HepG2 (cell line): ENCODE results near the gene CEBPG. TPM values are rescaled to one million over a fixed set of nuclear protein-coding genes. Genes with fewer than 3 reads are reported as not detected.
A peak's percentile ranks its signal among the peaks of the same experiment; 100 is the strongest.

ENCODE experiments used
- ARID5B ChIP-seq: IDR thresholded peaks from 2 replicates; pipeline ENCODE4 v1.4.0; 2020; ENCODE audit warnings: mild to moderate bottlenecking, missing genetic modification reagents
- SMC3 ChIP-seq: IDR thresholded peaks from 2 replicates; pipeline ENCODE4 v1.6.1; 2011; ENCODE audit warnings: low read length, improper control_type of control experiment
- ZFX ChIP-seq: sonication (generic); formaldehyde crosslinking; IDR thresholded peaks from 2 replicates; pipeline ENCODE4 v1.4.0; 2020; ENCODE audit warnings: mild to moderate bottlenecking, low read depth, missing genetic modification reagents, moderate library complexity
- ZMYM2 ChIP-seq: sonication (generic); formaldehyde crosslinking; IDR thresholded peaks from 2 replicates; pipeline ENCODE4 v1.8.0; 2022; ENCODE audit warnings: mild to moderate bottlenecking, missing genetic modification reagents
- ZNF552 ChIP-seq: sonication (generic); formaldehyde crosslinking; IDR thresholded peaks from 2 replicates; pipeline ENCODE4 v1.9.0; 2022; ENCODE audit warnings: missing genetic modification reagents, mild to moderate bottlenecking, borderline replicate concordance
- ZNF598 ChIP-seq: sonication (generic); formaldehyde crosslinking; IDR thresholded peaks from 2 replicates; pipeline ENCODE4 v1.5.1; 2020; ENCODE audit warnings: mild to moderate bottlenecking, missing genetic modification reagents, borderline replicate concordance
- ZNF607 ChIP-seq: sonication (generic); formaldehyde crosslinking; IDR thresholded peaks from 2 replicates; pipeline ENCODE4 v1.5.1; 2020; ENCODE audit warnings: missing genetic modification reagents, mild to moderate bottlenecking, borderline replicate concordance
- ZNF609 ChIP-seq: sonication (generic); formaldehyde crosslinking; IDR thresholded peaks from 2 replicates; pipeline ENCODE4 v1.4.0; 2020; ENCODE audit warnings: mild to moderate bottlenecking, missing genetic modification reagents, borderline replicate concordance
- polyA plus RNA-seq, 8 experiments: library from polyadenylated mRNA; depleted of rRNA in 3 of 8; stranded (reverse) in 7 of 8; unstranded in 1 of 8; fragments of >200 nt; fragmentation: Illumina TruSeq in 4 of 8; extraction: Trizol in 4 of 8; gene quantifications; 2 replicates each; pipeline versions ENCODE4 v1.2.1 to v1.2.3, GENCODE V29; 2011 to 2016; ENCODE audit warnings: low read depth in 4 of 8, missing spikeins in 1 of 8, mixed read lengths in 1 of 8; ENCODE audit not compliant: insufficient read depth in 1 of 8
- total RNA-seq, 5 experiments: library from RNA; depleted of rRNA; stranded (reverse); fragments of >200 nt; fragmentation: Illumina TruSeq; extraction: Trizol; gene quantifications; 2 replicates each; pipeline ENCODE4 v1.2.3, GENCODE V29; 2016; ENCODE audit warnings: low read depth in 1 of 5
- TF ChIP-seq, protein P1 (sequence below): sonication (generic); formaldehyde crosslinking; IDR thresholded peaks from 2 replicates; pipeline ENCODE4 v1.9.0; 2022; ENCODE audit warnings: missing genetic modification reagents, mild to moderate bottlenecking, borderline replicate concordance
- TF ChIP-seq, protein P2 (sequence below): sonication (generic); formaldehyde crosslinking; IDR thresholded peaks from 2 replicates; pipeline ENCODE4 v1.4.0; 2020; ENCODE audit warnings: missing genetic modification reagents
- TF ChIP-seq, protein P3 (sequence below): sonication (generic); formaldehyde crosslinking; IDR thresholded peaks from 2 replicates; pipeline ENCODE4 v1.8.0; 2022; ENCODE audit warnings: mild to moderate bottlenecking, missing genetic modification reagents; ENCODE audit not compliant: insufficient replicate concordance

Gene CEBPG
- total and polyA plus RNA-seq, 2 of the 13 experiments (the other 11 are each of a cell fraction or from before 2014, with no cell fraction given) = 25.7 to 34.3 TPM

DNA sequence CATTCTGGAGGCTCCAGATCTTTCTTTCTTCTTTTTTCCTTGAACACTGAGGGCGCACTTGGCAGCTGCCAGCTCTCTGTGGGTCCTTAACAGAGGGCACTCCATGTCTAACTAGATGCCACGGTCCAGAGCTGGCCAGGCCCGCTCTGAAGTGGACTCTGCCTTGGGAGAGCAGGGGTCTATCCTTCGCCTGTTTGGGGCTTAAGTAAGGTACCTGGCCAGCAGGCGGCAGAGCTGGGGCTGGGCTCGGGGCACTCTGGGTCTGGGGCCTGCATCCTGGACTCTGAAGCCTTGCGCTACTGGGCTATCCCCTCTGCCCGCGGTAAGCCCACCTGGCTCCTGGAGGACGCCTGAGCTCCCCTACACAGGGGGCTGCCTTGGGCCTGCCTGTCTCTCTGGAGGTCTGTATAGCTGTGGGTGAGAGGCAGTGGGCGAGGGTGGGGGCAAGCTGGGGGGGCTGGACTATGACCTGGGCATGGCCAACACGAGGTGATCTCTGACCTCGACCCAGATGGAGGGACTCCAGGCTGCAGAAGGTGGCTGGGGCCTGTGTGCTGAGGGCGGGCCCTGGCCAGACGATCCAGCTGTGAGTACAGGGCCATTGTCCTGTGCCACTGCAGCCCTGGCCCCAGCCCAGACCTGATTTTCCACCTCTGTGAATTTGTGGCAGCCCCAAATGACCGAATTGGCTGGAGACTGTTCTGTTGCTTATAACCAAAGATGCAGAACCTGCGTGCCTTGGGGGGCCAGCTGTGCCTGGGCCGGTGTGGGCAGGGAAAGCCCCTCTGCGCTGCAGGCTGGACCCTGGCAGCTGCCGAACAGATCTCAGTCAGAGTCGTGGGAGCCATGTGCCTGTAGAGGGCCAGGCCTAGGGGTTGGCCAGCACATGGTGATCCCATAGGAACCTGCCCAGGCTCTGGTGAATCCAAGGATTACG, 26.5 kb downstream of the CEBPG start (continued):
- TF ChIP-seq, protein P1, sequence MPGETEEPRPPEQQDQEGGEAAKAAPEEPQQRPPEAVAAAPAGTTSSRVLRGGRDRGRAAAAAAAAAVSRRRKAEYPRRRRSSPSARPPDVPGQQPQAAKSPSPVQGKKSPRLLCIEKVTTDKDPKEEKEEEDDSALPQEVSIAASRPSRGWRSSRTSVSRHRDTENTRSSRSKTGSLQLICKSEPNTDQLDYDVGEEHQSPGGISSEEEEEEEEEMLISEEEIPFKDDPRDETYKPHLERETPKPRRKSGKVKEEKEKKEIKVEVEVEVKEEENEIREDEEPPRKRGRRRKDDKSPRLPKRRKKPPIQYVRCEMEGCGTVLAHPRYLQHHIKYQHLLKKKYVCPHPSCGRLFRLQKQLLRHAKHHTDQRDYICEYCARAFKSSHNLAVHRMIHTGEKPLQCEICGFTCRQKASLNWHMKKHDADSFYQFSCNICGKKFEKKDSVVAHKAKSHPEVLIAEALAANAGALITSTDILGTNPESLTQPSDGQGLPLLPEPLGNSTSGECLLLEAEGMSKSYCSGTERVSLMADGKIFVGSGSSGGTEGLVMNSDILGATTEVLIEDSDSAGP (CRISPR knock-in tag) = peak; percentile 54; the same call in 1 of the 2 replicates
- TF ChIP-seq ZNF607 = peak; percentile 83; the same call in 1 of the 2 replicates
- TF ChIP-seq ARID5B = peak; percentile 47
- TF ChIP-seq, protein P2, sequence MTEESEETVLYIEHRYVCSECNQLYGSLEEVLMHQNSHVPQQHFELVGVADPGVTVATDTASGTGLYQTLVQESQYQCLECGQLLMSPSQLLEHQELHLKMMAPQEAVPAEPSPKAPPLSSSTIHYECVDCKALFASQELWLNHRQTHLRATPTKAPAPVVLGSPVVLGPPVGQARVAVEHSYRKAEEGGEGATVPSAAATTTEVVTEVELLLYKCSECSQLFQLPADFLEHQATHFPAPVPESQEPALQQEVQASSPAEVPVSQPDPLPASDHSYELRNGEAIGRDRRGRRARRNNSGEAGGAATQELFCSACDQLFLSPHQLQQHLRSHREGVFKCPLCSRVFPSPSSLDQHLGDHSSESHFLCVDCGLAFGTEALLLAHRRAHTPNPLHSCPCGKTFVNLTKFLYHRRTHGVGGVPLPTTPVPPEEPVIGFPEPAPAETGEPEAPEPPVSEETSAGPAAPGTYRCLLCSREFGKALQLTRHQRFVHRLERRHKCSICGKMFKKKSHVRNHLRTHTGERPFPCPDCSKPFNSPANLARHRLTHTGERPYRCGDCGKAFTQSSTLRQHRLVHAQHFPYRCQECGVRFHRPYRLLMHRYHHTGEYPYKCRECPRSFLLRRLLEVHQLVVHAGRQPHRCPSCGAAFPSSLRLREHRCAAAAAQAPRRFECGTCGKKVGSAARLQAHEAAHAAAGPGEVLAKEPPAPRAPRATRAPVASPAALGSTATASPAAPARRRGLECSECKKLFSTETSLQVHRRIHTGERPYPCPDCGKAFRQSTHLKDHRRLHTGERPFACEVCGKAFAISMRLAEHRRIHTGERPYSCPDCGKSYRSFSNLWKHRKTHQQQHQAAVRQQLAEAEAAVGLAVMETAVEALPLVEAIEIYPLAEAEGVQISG (CRISPR knock-in tag) = peak; percentile 62
- TF ChIP-seq ZNF552 (CRISPR knock-in tag) = 0 out of 2 replicates have a peak, but pooled peaks have one; percentile 31
- TF ChIP-seq ZNF598 (CRISPR knock-in tag) = 0 out of 2 replicates have a peak, but pooled peaks have one; percentile 32
- peak; percentile 80 for TF ChIP-seq ZFX
- no peak for TF ChIP-seq ZMYM2 (CRISPR knock-in tag)
- TF ChIP-seq ZNF609 = peak; percentile 81; the same call in 1 of the 2 replicates
- no peak for TF ChIP-seq SMC3
- TF ChIP-seq, protein P3, sequence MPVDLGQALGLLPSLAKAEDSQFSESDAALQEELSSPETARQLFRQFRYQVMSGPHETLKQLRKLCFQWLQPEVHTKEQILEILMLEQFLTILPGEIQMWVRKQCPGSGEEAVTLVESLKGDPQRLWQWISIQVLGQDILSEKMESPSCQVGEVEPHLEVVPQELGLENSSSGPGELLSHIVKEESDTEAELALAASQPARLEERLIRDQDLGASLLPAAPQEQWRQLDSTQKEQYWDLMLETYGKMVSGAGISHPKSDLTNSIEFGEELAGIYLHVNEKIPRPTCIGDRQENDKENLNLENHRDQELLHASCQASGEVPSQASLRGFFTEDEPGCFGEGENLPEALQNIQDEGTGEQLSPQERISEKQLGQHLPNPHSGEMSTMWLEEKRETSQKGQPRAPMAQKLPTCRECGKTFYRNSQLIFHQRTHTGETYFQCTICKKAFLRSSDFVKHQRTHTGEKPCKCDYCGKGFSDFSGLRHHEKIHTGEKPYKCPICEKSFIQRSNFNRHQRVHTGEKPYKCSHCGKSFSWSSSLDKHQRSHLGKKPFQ = peak; percentile 59
